ENCODE data around the gene EAF1. TPM values are rescaled to one million over a fixed set of nuclear protein-coding genes. Genes with fewer than 3 reads are reported as not detected.
"Not testable (repeated sequence)": the region's sequence is repeated elsewhere in the genome, so short reads cannot be mapped to it uniquely, and the experiment has no call there.

The EAF1 gene
- total RNA-seq, 1 experiment from 2014 or later: 23.9 TPM

GRCh38 chr3:15453991-15454625 is 26.7 kb downstream of the EAF1 start:
- intact Hi-C loops (cut with micrococcal nuclease; ENCODE audit: unreplicated experiment): no loop called here
- no peak for TF ChIP-seq CTCF (IDR thresholded peaks at IDR 0.05; ENCODE audit: unreplicated experiment)
- H3K4me1 Mint-ChIP-seq (ENCODE audit: low read depth, unreplicated experiment): no peaks in the 10 kb centered on the region
- H3K27ac Mint-ChIP-seq (ENCODE audit: unreplicated experiment): no peak overlapping the region
- CTCF ChIA-PET: interaction anchor here (0.5 kb wide), 1 partner anchor 1819 kb away, joined by 4 read pairs; no protein-coding TSS in a partner anchor
- no peaks in the 10 kb centered on the region for H3K36me3 Mint-ChIP-seq (ENCODE audit: insufficient read depth, unreplicated experiment)
- BruUV-seq (replicated peaks): no TSS peak
- no peak overlapping the region for H3K4me3 Mint-ChIP-seq (ENCODE audit: low read depth, unreplicated experiment)
- H3K27me3 Mint-ChIP-seq (ENCODE audit: unreplicated experiment): no peaks in the 10 kb centered on the region
- no peak for DNase-seq
- H3K9me3 Mint-ChIP-seq (ENCODE audit: low read depth, unreplicated experiment): no peaks in the 10 kb centered on the region

- Mint-ChIP-seq H3K4me1 (ENCODE audit: low read depth, unreplicated experiment) (no peaks in the 10 kb centered on the region), H3K9me3 (ENCODE audit: low read depth, unreplicated experiment) (no peaks in the 10 kb centered on the region), H3K27me3 (ENCODE audit: unreplicated experiment) (peaks cover under 1% of the 10 kb centered on the region), H3K27ac (ENCODE audit: unreplicated experiment) (no peak overlapping the region), H3K4me3 (ENCODE audit: low read depth, unreplicated experiment) (no peak overlapping the region), H3K36me3 (ENCODE audit: insufficient read depth, unreplicated experiment) (no peaks in the 10 kb centered on the region)
- no peak for DNase-seq
- CTCF ChIA-PET: interaction anchor here (0.5 kb wide), 1 partner anchor 1819 kb away, joined by 4 read pairs; no protein-coding TSS in a partner anchor
- intact Hi-C loops (cut with micrococcal nuclease; ENCODE audit: unreplicated experiment): no loop called here
- no TSS peak for BruUV-seq (replicated peaks)
- no peak for TF ChIP-seq CTCF (IDR thresholded peaks at IDR 0.05; ENCODE audit: unreplicated experiment)
Measured at GRCh38 chr3:15454965-15455364, 27.6 kb downstream of the EAF1 start.

- no peak for TF ChIP-seq CTCF (IDR thresholded peaks at IDR 0.05; ENCODE audit: unreplicated experiment)
- Mint-ChIP-seq H3K4me1 (ENCODE audit: low read depth, unreplicated experiment) (no peaks in the 10 kb centered on the region), H3K27me3 (ENCODE audit: unreplicated experiment) (peaks cover 8% of the 10 kb centered on the region), H3K27ac (ENCODE audit: unreplicated experiment) (no peak overlapping the region), H3K4me3 (ENCODE audit: low read depth, unreplicated experiment) (no peak overlapping the region), H3K9me3 (ENCODE audit: low read depth, unreplicated experiment) (no peaks in the 10 kb centered on the region), H3K36me3 (ENCODE audit: insufficient read depth, unreplicated experiment) (no peaks in the 10 kb centered on the region)
- no TSS peak for BruUV-seq (replicated peaks)
- CTCF ChIA-PET: no interaction called here
- DNase-seq: no peak
- intact Hi-C loops (cut with micrococcal nuclease; ENCODE audit: unreplicated experiment): no loop called here
Measured at GRCh38 chr3:15455756-15456155, 28.4 kb downstream of the EAF1 start.

- H3K9me3 Mint-ChIP-seq (ENCODE audit: low read depth, unreplicated experiment): no peaks in the 10 kb centered on the region
- H3K4me1 Mint-ChIP-seq (ENCODE audit: low read depth, unreplicated experiment): no peaks in the 10 kb centered on the region
- no TSS peak for BruUV-seq (replicated peaks)
- H3K27ac Mint-ChIP-seq (ENCODE audit: unreplicated experiment): no peak overlapping the region
- H3K4me3 Mint-ChIP-seq (ENCODE audit: low read depth, unreplicated experiment): no peak overlapping the region
- CTCF ChIA-PET: no interaction called here
- peaks cover 13% of the 10 kb centered on the region for H3K27me3 Mint-ChIP-seq (ENCODE audit: unreplicated experiment)
- no peaks in the 10 kb centered on the region for H3K36me3 Mint-ChIP-seq (ENCODE audit: insufficient read depth, unreplicated experiment)
- DNase-seq: no peak
- intact Hi-C loops (cut with micrococcal nuclease; ENCODE audit: unreplicated experiment): no loop called here
- TF ChIP-seq CTCF (IDR thresholded peaks at IDR 0.05; ENCODE audit: unreplicated experiment): no peak
Measured at GRCh38 chr3:15456321-15456720, 28.9 kb downstream of the EAF1 start.

- H3K4me1 Mint-ChIP-seq (ENCODE audit: low read depth, unreplicated experiment); DNase-seq; H3K9me3 Mint-ChIP-seq (ENCODE audit: low read depth, unreplicated experiment); BruUV-seq (replicated peaks); H3K4me3 Mint-ChIP-seq (ENCODE audit: low read depth, unreplicated experiment); H3K36me3 Mint-ChIP-seq (ENCODE audit: insufficient read depth, unreplicated experiment); CTCF ChIA-PET; H3K27ac Mint-ChIP-seq (ENCODE audit: unreplicated experiment); intact Hi-C loops (cut with micrococcal nuclease; ENCODE audit: unreplicated experiment): not testable (repeated sequence)
- peaks cover 13% of the 10 kb centered on the region for H3K27me3 Mint-ChIP-seq (ENCODE audit: unreplicated experiment)
Measured at GRCh38 chr3:15456915-15457314, 29.5 kb downstream of the EAF1 start.
